Left ventricle myocardium inferior (tissue), 1 donor: ENCODE data around the gene CUX1. TPM values are rescaled to one million over a fixed set of nuclear protein-coding genes. Genes with fewer than 3 reads are reported as not detected.

Experiments
- DNase-seq: peaks from one replicate; pipeline ENCODE4 v3.0.0-alpha.2; 2020
- H3K27ac ChIP-seq: fragments of 200-600 bp; replicated peaks from 2 replicates; pipeline ENCODE4 v1.8.0; 2021
- H3K27me3 ChIP-seq: fragments of 200-600 bp; 2 replicates; pipeline ENCODE4 v1.8.0; 2021; ENCODE audit warnings: low read depth
- H3K36me3 ChIP-seq: fragments of 200-600 bp; 2 replicates; pipeline ENCODE4 v1.8.0; 2021
- H3K4me1 ChIP-seq: fragments of 200-600 bp; 2 replicates; pipeline ENCODE4 v1.8.0; 2021
- H3K4me3 ChIP-seq: fragments of 200-600 bp; 2 replicates; pipeline ENCODE4 v1.8.0; 2021; ENCODE audit warnings: mild to moderate bottlenecking, moderate library complexity
- H3K9me3 ChIP-seq: fragments of 200-600 bp; replicated peaks from 2 replicates; pipeline ENCODE4 v1.8.0; 2021
- CTCF ChIP-seq: fragments of 200-600 bp; IDR thresholded peaks from 2 replicates; pipeline ENCODE4 v1.8.0; 2021; ENCODE audit warnings: antibody characterized with exemption, mild to moderate bottlenecking, borderline replicate concordance
- intact Hi-C: fragments of 100-400 bp; cut with micrococcal nuclease; formaldehyde crosslinking; loops from one replicate; pipeline ENCODE4 v1.11.0; 2022
- total RNA-seq: library from RNA; stranded (reverse); fragmentation: NEBNext Ultra II Directional; extraction: Animal tissue kit (Norgen Biotek cat#: 25700); gene quantifications from one replicate; pipeline ENCODE4 v1.2.1, GENCODE V29; 2021
- donor health status: DM: no; HTN: yes; CAD: no; lungs with severe emphysema.

The CUX1 gene
- total RNA-seq, 1 donor from 2014 or later = 125 TPM

GRCh38 chr7:102262546-102262945 lies 445.1 kb downstream of the CUX1 start:
- Histone ChIP-seq H3K4me1 (no peaks in the 10 kb centered on the region), H3K27me3 (no peaks in the 10 kb centered on the region), H3K27ac (no peak overlapping the region), H3K4me3 (no peak overlapping the region), H3K9me3 (no peaks in the 10 kb centered on the region), H3K36me3 (no peaks in the 10 kb centered on the region)
- intact Hi-C loops = no loop called here
- TF ChIP-seq CTCF = no peak
- DNase-seq = no peak

GRCh38 chr7:102264367-102264891 lies 447.0 kb downstream of the CUX1 start:
- Histone ChIP-seq H3K4me3 (no peak overlapping the region), H3K27me3 (no peaks in the 10 kb centered on the region), H3K9me3 (no peaks in the 10 kb centered on the region), H3K36me3 (no peaks in the 10 kb centered on the region), H3K27ac (no peak overlapping the region), H3K4me1 (no peaks in the 10 kb centered on the region)
- no peak for TF ChIP-seq CTCF
- intact Hi-C loops = no loop called here
- no peak for DNase-seq

GRCh38 chr7:102266541-102266940 lies 449.1 kb downstream of the CUX1 start:
- Histone ChIP-seq H3K4me1 (no peaks in the 10 kb centered on the region), H3K27me3 (no peaks in the 10 kb centered on the region), H3K9me3 (no peaks in the 10 kb centered on the region), H3K36me3 (no peaks in the 10 kb centered on the region), H3K4me3 (no peak overlapping the region), H3K27ac (no peak overlapping the region)
- intact Hi-C loops = no loop called here
- no peak for DNase-seq
- TF ChIP-seq CTCF = no peak

GRCh38 chr7:102268635-102269034 lies 451.2 kb downstream of the CUX1 start:
- Histone ChIP-seq H3K9me3 (no peaks in the 10 kb centered on the region), H3K4me3 (no peak overlapping the region), H3K36me3 (no peaks in the 10 kb centered on the region), H3K27ac (no peak overlapping the region), H3K27me3 (no peaks in the 10 kb centered on the region), H3K4me1 (no peaks in the 10 kb centered on the region)
- no peak for DNase-seq
- TF ChIP-seq CTCF = no peak
- intact Hi-C loops = no loop called here

GRCh38 chr7:102270178-102270887 lies 452.9 kb downstream of the CUX1 start:
- Histone ChIP-seq H3K4me3 (no peak overlapping the region), H3K36me3 (peaks cover 3% of the 10 kb centered on the region), H3K27me3 (no peaks in the 10 kb centered on the region), H3K9me3 (no peaks in the 10 kb centered on the region), H3K27ac (no peak overlapping the region), H3K4me1 (no peaks in the 10 kb centered on the region)
- no peak for DNase-seq
- no peak for TF ChIP-seq CTCF
- intact Hi-C loops = loop anchor here (5.0 to 10.0 kb wide), 2 partner anchors 586 to 728 kb away; no protein-coding TSS in a partner anchor
